Prostate gland (tissue), 2 donors: ENCODE results near the gene HIPK1.

Experiments
- POLR2A ChIP-seq: fragments of 450-650 bp; IDR thresholded peaks from one replicate; pipeline ENCODE4 v1.6.1; 2016; ENCODE audit warnings: antibody characterized with exemption, mild to moderate bottlenecking
- POLR2AphosphoS5 ChIP-seq: sonication (generic); formaldehyde crosslinking; IDR thresholded peaks from one replicate; pipeline ENCODE4 v1.6.1; 2017; ENCODE audit warnings: antibody characterized with exemption
- TF ChIP-seq, protein P1 (sequence below), 4 experiments: fragments of 200-600 bp in 2 of 4; fragments of 450-650 bp in 2 of 4; sonication (generic) in 2 of 4; IDR thresholded peaks; 1 replicate in 3 of 4; 2 replicates in 1 of 4; pipeline ENCODE4 v1.5.1; 2016 to 2019; ENCODE audit warnings: antibody characterized with exemption in 4 of 4, mild to moderate bottlenecking in 2 of 4, moderate library complexity in 2 of 4

DNA sequence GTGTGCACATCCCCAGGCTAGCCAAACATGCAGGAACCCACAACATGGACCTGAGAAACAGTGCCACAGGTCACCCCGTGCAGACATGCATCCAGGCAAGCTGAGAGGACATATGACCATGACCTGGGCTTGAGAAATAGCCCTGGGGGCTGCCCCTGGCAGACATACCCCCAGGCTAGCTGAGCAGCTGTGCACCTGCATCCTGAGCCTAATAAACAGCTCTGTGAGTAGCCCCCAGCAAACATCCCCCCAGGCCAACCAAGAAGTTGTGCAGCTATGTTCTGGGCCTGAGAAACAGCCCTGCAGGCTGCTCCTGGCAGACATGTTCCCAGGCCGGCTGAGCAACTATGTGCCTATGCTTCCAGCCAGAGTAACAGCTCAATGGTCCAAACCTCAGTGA is 64.6 kb downstream of the HIPK1 start:
- TF ChIP-seq, protein P1, sequence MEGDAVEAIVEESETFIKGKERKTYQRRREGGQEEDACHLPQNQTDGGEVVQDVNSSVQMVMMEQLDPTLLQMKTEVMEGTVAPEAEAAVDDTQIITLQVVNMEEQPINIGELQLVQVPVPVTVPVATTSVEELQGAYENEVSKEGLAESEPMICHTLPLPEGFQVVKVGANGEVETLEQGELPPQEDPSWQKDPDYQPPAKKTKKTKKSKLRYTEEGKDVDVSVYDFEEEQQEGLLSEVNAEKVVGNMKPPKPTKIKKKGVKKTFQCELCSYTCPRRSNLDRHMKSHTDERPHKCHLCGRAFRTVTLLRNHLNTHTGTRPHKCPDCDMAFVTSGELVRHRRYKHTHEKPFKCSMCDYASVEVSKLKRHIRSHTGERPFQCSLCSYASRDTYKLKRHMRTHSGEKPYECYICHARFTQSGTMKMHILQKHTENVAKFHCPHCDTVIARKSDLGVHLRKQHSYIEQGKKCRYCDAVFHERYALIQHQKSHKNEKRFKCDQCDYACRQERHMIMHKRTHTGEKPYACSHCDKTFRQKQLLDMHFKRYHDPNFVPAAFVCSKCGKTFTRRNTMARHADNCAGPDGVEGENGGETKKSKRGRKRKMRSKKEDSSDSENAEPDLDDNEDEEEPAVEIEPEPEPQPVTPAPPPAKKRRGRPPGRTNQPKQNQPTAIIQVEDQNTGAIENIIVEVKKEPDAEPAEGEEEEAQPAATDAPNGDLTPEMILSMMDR (IDR thresholded peaks at IDR 0.05): no peak
- TF ChIP-seq POLR2A: no peak
- no peak for TF ChIP-seq POLR2AphosphoS5
